Prostate gland (tissue), 2 donors: ENCODE results near the gene KCNS1. TPM values are rescaled to one million over a fixed set of nuclear protein-coding genes. Genes with fewer than 3 reads are reported as not detected.

Experiments used
- DNase-seq: peaks from one replicate; pipeline ENCODE4 v3.0.0-alpha.2; 2019; ENCODE audit warnings: low spot score
- H3K27ac ChIP-seq, 2 donors: fragments of 200-600 bp; sonication (generic); 2 replicates each; pipeline ENCODE4 v1.5.1; 2017 to 2019
- H3K27me3 ChIP-seq: fragments of 200-600 bp; sonication (generic); replicated peaks from 2 replicates; pipeline ENCODE4 v1.5.1; 2019; ENCODE audit not compliant: insufficient read depth
- H3K36me3 ChIP-seq, 2 donors: fragments of 200-600 bp; sonication (generic); 1 replicate in 1 of 2; 2 replicates in 1 of 2; pipeline versions ENCODE4 v1.5.1 to v1.8.1; 2017 to 2019
- H3K4me1 ChIP-seq: fragments of 200-600 bp; sonication (generic); replicated peaks from 2 replicates; pipeline ENCODE4 v1.5.1; 2019
- H3K4me3 ChIP-seq, 2 donors: fragments of 200-600 bp; sonication (generic); 2 replicates each; pipeline ENCODE4 v1.5.1; 2017 to 2019
- H3K9me3 ChIP-seq: fragments of 200-600 bp; sonication (generic); 2 replicates; pipeline ENCODE4 v1.5.1; 2017
- POLR2A ChIP-seq: fragments of 450-650 bp; IDR thresholded peaks from one replicate; pipeline ENCODE4 v1.6.1; 2016; ENCODE audit warnings: antibody characterized with exemption, mild to moderate bottlenecking
- POLR2AphosphoS5 ChIP-seq: sonication (generic); formaldehyde crosslinking; IDR thresholded peaks from one replicate; pipeline ENCODE4 v1.6.1; 2017; ENCODE audit warnings: antibody characterized with exemption
- WGBS: methylation state at CpG from one replicate; pipeline ENCODE4 v1.1.5; 2018; 5-methylcytosine and 5-hydroxymethylcytosine counted together
- intact Hi-C: fragments of 100-400 bp; cut with DNase I; formaldehyde crosslinking; loops from one replicate; pipeline ENCODE4 v1.14.2; 2022
- total RNA-seq, 2 donors: library from RNA; depleted of rRNA; stranded (reverse); fragments of >200 nt; gene quantifications; one replicate each; pipeline ENCODE4 v1.1.0, GENCODE V29; 2016
- TF ChIP-seq, protein P1 (sequence below), 4 experiments: fragments of 200-600 bp in 2 of 4; fragments of 450-650 bp in 2 of 4; sonication (generic) in 2 of 4; IDR thresholded peaks; 1 replicate in 3 of 4; 2 replicates in 1 of 4; pipeline ENCODE4 v1.5.1; 2016 to 2019; ENCODE audit warnings: antibody characterized with exemption in 4 of 4, mild to moderate bottlenecking in 2 of 4, moderate library complexity in 2 of 4

Gene KCNS1
- total RNA-seq, 2 donors from 2014 or later, result 0.09 to 4.7 TPM

DNA sequence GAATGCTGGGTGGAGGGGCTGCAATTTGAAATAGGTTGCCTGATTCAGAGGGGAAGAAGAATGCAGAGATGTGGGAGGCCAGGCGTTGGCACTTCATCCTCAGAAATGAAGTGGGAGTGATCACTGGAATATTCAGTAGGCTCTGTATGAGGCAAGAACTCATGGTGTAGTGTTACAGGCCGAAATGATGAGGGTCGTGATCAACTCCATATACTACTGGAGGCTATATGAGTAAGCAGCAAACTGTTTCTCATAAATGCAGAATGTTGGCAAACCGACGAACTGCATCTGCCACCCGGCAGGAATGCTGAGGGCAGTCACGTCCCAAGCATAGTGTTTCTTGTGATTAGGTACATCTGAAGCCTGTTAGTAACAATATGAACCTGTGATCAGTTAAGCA is 12.7 kb downstream of the KCNS1 start:
- intact Hi-C loops, result no loop called here
- WGBS, result 62% methylated on average over 7 of the region's 7 CpGs
- TF ChIP-seq, protein P1, sequence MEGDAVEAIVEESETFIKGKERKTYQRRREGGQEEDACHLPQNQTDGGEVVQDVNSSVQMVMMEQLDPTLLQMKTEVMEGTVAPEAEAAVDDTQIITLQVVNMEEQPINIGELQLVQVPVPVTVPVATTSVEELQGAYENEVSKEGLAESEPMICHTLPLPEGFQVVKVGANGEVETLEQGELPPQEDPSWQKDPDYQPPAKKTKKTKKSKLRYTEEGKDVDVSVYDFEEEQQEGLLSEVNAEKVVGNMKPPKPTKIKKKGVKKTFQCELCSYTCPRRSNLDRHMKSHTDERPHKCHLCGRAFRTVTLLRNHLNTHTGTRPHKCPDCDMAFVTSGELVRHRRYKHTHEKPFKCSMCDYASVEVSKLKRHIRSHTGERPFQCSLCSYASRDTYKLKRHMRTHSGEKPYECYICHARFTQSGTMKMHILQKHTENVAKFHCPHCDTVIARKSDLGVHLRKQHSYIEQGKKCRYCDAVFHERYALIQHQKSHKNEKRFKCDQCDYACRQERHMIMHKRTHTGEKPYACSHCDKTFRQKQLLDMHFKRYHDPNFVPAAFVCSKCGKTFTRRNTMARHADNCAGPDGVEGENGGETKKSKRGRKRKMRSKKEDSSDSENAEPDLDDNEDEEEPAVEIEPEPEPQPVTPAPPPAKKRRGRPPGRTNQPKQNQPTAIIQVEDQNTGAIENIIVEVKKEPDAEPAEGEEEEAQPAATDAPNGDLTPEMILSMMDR (IDR thresholded peaks at IDR 0.05), result no peak
- TF ChIP-seq POLR2AphosphoS5 (no peak), POLR2A (no peak)
- no peaks in the 10 kb centered on the region for H3K9me3 ChIP-seq
- no peaks in the 10 kb centered on the region for H3K27me3 ChIP-seq
- no peak overlapping the region for H3K4me3 ChIP-seq
- H3K27ac ChIP-seq, result no peak overlapping the region
- no peaks in the 10 kb centered on the region for H3K4me1 ChIP-seq
- H3K36me3 ChIP-seq, result no peaks in the 10 kb centered on the region
- DNase-seq, result no peak

DNA sequence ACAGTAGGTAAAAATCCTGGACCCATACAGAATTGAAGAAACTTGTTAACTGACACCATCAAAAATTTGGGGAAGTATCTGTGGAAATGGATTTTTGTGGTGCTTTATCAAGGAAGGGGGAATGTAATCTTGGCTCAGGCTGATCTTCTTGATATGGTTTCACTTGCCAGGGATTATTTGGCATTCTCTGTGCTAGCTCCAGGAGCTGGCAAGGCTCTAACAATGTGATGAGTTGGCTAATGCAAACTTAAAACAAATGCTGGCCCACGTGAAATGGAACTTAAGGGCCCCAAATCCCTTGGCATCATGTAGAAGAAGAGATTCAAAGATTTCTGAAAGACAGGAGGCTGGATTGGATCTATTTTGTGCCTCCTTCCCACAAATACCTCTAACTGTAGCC is 13.1 kb downstream of the KCNS1 start:
- 37% methylated on average over 1 of the region's 1 CpG for WGBS
- no peak overlapping the region for H3K27ac ChIP-seq
- TF ChIP-seq POLR2AphosphoS5, result no peak
- TF ChIP-seq, protein P1 (IDR thresholded peaks at IDR 0.05), result no peak
- TF ChIP-seq POLR2A, result no peak
- no peak overlapping the region for H3K4me3 ChIP-seq
- H3K4me1 ChIP-seq, result no peaks in the 10 kb centered on the region
- DNase-seq, result no peak
- H3K27me3 ChIP-seq, result no peaks in the 10 kb centered on the region
- H3K36me3 ChIP-seq, result no peaks in the 10 kb centered on the region
- intact Hi-C loops, result no loop called here
- H3K9me3 ChIP-seq, result no peaks in the 10 kb centered on the region

DNA sequence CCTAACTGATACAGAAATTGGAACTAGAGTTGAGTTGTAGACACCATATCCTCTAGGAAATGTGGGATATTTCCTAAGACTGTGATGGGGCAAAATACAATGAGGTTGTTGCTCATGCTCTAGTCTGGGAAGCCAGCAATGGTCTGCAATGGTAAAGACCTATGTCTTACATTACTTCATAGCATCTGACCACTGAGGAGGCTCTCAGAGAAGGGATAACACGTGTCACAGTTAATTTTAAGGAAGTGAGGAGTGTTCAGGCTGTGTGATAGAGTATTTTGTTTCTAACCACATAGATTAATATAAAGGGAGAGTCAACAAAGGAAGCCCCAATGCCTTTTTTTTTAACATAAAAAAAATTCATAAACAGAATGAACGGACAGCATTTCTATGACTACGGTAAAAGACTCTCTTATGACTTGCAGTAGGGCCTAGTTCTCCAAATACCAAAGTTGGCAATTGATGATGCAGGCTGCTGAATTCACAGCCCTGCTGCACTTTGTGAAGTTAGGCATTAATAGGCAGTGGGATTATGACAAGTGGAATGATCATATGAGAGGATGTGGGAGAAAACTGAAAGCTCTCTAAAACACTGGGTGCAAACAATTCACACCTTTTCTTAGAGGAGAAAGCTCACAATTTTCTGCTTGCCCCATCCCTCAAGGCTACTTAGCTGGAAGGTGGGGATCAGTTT is 13.7 kb downstream of the KCNS1 start:
- intact Hi-C loops, result no loop called here
- no peak for TF ChIP-seq POLR2A
- TF ChIP-seq, protein P1 (IDR thresholded peaks at IDR 0.05), result no peak
- no peak for TF ChIP-seq POLR2AphosphoS5
- WGBS, result 86% methylated on average over 3 of the region's 3 CpGs
- Histone ChIP-seq H3K27ac (no peak overlapping the region), H3K4me3 (no peak overlapping the region), H3K9me3 (no peaks in the 10 kb centered on the region), H3K4me1 (no peaks in the 10 kb centered on the region), H3K27me3 (no peaks in the 10 kb centered on the region), H3K36me3 (no peaks in the 10 kb centered on the region)
- no peak for DNase-seq

DNA sequence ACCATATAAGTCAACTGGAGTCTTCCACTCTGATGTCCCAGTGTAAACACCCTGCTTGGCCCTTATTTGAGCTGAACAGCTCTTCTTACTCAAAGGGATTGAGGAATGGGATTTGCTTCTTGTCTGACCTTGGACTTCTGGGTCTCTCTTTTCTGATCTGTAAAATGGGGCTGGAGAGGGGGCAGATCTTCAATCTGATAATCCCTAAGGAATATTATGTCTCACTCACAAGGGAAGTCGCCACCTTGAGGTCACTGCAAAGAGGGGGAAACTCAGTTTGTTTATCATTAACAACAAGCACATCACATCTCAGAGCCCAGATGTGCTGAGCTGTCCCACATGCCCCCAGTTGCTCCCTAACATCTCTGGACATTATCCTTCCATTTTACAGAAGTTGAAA is 15.1 kb downstream of the KCNS1 start:
- intact Hi-C loops, result no loop called here
- Histone ChIP-seq H3K4me1 (no peaks in the 10 kb centered on the region), H3K9me3 (no peaks in the 10 kb centered on the region), H3K27ac (no peak overlapping the region), H3K27me3 (no peaks in the 10 kb centered on the region), H3K4me3 (no peak overlapping the region), H3K36me3 (no peaks in the 10 kb centered on the region)
- WGBS, result 92% methylated on average over 1 of the region's 1 CpG
- TF ChIP-seq, protein P1 (IDR thresholded peaks at IDR 0.05), result no peak
- TF ChIP-seq POLR2AphosphoS5 (no peak), POLR2A (no peak)
- DNase-seq, result no peak

DNA sequence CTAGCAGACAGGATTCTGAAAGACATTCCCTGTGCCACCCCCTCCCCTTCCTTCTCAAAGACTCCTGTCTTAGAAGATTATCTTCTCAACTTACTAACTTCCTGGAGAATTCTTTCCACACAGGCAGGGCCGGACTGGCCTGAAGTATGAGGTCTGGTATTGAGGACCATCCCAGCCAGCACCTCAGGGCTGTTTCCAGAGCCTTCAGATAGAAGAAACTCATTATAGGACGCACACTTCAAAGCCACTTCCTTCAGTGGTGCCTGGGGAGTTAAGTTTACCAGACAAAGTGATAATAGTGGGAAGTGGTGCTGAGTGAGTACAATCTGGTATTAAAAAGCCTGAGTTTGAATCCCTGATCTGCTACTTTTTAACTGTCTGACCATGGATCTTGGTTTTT is 15.6 kb downstream of the KCNS1 start:
- Histone ChIP-seq H3K9me3 (no peaks in the 10 kb centered on the region), H3K36me3 (no peaks in the 10 kb centered on the region), H3K27me3 (no peaks in the 10 kb centered on the region), H3K4me1 (no peaks in the 10 kb centered on the region), H3K27ac (no peak overlapping the region), H3K4me3 (no peak overlapping the region)
- TF ChIP-seq POLR2AphosphoS5 (no peak), POLR2A (no peak)
- TF ChIP-seq, protein P1 (IDR thresholded peaks at IDR 0.05), result no peak
- 62% methylated on average over 2 of the region's 2 CpGs for WGBS
- no peak for DNase-seq
- intact Hi-C loops, result no loop called here
